Fibroblast of skin of abdomen (primary cell): Measurements from ENCODE around the gene SUN3.

Experiments used
- DNase-seq: peaks from one replicate; pipeline ENCODE4 v3.0.0-alpha.2; 2013

SUN3 gene

GRCh38 chr7:47978790-47979144, 50.1 kb downstream of the SUN3 start:
- DNase-seq = no peak

- no peak for DNase-seq
Measured at GRCh38 chr7:47973739-47974138, 55.2 kb downstream of the SUN3 start.

- no peak for DNase-seq
Measured at GRCh38 chr7:47970761-47971160, 58.1 kb downstream of the SUN3 start.

DNA sequence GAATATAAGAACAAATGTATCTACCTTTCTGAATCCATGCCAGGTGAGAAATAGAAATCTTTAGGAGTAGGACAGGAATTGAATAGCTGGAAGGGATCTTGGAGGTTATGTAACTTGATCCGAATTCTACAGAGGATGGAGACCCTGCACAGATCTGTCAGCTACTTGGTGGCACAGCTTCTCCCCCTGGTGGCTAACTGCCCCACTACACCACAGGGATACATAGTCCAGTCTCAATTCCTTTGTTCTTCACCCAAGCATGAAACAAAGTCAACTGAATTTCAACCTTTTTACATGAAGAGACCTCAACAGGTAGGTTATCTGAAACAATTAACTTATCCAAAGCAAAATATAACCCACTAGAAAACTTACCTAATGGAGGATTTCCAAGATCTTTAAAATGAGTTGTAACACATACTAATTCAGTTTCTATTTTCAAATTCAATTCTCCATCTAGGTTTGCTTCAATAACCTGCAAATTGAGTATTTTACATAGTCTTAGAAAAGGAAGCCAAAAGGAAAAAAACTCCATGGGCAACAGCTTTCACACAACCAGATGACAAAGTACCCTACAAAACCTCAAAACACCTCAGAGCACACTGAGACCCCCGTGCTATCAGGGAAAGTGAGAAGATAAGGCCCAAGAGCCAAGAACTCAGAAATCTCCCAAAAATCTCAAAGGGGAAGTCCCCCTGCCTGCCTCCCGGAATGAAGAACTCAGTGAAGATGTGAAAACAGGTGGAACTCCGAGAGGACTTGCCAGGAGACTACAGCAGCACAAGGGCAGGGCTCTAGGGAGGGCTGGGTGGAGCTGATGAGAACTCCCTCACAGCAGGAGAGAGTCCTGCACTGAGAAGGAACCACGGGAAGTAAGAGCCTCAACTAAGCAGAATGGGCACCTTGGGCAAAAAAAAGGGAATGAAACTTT, 59.8 kb downstream of the SUN3 start:
- DNase-seq = peak; percentile 67

- DNase-seq = peak; percentile 32
Measured at GRCh38 chr7:47967708-47968107, 61.2 kb downstream of the SUN3 start.

DNA sequence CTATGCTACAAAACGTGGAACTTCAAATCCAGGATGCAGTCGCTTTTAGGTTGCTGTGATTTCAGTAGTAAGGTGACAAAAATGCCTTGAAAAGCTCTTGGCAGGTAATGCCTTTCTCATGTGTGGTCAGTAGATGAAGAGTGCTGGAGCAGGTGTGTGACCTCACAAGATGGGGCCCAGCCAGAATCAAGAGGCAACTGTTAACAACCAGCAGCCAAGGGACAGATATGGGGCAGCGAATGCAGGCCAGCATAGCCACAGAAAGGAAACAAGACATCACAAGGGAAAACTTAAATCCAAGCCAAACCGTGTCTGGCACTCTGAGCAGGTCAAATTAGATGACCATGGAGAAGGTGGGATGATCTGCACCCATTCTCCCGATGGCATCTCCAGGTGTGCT, 61.8 kb downstream of the SUN3 start:
- DNase-seq = no peak

GRCh38 chr7:47965456-47965855, 63.5 kb downstream of the SUN3 start:
- no peak for DNase-seq

GRCh38 chr7:47962262-47962661, 66.6 kb downstream of the SUN3 start:
- no peak for DNase-seq

DNA sequence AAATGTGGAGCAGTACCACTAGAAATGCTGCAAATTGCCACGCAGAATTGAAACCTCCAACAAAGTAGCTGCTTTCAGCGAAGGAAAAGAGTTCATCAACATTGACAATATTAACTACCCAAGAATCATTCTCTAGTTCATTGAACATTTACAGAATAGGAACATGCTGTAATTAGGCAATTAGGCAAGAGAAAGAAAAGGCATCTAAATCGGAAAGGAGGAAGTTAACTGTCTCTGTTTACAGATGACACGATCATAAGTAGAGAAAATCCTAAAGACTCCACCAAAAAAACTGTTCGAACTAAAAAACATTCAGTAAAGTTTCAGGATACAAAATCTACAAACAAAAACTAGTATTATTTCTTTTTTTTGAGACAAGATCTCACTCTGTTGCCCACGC, 71.8 kb downstream of the SUN3 start:
- no peak for DNase-seq

DNA sequence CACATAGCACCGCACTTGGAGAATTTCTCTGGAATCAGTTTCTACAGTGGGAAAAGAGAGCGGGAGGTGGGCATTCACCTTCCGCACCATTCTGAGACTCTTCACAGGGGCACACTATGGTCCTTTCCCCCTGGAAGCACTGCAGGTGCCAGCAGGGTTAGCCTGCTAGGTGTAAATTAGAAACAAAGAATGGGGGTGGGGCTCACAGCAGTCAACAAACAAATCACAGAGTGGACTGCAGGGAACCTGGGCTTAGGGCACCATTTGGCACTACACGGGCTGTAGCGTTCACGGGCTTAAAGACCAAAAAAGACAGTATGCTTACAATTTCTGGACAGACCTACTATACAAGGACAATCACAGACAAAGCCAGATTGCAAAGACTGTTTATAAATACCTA, 72.7 kb downstream of the SUN3 start:
- no peak for DNase-seq

GRCh38 chr7:47954231-47954911, 74.5 kb downstream of the SUN3 start:
- DNase-seq = peak; percentile 71

GRCh38 chr7:47953822-47954221, 75.1 kb downstream of the SUN3 start:
- DNase-seq = no peak

GRCh38 chr7:47952224-47952623, 76.7 kb downstream of the SUN3 start:
- no peak for DNase-seq

DNA sequence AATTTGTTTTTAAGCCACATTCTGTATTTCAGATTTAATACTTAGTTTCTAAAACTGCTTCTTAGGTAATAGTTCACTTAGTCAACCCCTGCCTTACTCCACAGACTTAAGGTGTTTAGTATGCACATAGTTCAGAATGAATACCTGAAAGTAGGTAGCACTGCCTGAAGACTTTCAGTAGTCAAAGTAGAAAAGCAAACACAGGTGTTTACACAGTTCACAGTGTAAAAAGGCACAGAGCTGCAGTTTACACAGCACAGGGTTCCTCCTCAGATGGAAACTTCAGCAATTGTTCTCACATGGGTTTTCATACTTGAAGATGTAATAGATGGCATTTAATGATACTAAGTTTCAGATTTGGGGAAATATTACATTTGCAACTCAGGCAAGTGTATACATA, 77.5 kb downstream of the SUN3 start:
- DNase-seq = no peak

DNA sequence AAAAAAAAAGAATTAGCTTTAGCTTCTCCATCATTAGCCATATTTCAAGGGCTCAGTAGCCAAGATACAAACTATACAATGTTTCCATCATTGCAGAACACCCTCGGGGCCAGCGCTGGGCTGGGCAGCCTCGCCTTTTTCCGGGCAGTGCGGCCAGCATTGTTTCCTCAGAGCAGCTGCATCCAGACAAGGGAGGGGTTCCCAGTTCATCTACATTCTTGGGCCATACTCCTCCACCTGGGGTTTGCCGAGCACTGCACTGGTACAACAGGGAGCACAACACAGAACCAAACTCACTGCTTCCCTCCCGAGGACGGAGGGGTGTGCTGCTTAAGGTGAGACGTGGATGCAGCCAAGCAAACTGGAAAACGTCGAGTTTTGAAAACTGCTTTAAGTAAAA, 78.2 kb downstream of the SUN3 start:
- DNase-seq = no peak

DNA sequence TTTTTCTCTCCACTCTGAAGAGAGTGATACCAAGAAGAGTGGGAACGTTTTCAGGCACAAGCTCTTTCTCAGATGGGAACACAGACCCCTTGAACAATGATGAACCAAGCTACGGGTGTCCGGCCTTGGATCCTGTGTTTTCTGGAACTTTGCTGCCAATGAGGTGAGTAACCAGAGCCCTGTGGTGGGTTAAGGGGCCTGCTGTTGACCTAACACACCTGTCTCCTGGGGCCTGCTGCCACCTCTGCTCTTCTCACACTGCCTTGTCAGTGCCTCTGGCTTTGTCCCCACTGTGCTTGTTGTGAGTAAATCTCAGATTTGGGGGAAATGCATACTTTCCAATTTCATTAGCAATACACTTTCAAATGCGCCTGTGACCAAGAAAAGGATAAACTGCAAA, 79.2 kb downstream of the SUN3 start:
- no peak for DNase-seq

DNA sequence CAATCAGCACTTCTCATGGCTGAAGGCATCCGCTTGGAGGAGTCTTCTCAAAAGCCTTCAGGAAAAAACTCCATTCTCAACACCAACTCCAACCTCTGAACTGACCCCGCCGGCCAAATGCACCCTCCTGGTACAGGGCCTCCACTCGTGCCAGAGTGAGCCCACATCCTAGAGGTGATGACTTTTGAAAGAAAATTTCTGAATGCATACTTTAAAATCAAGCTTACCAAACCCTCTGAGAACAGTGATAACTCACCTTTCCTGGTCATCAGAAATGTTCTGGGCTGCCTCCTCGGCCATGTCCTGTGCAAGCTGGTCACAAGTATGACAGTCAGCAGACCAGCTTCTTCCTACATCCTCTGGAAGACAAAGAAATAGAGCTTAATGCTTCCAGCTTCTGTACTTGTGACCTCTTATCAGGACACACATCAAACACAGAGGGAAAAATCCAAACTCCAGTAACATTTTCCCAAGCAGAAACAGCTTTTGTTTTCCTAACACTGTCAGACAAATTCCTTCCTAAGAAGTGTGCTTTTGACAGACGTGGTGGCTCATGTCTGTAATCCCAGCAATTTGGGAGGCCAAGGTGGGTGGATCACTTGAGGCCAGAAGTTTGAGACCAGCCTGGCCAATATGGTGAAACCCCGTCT, 80.6 kb downstream of the SUN3 start, which contains the start of gene PKD1L1:
Gene PKD1L1, minus strand, starts transcription at position 326 of the 650 bp plus-strand sequence. Its CDS starts 26 bp downstream, at position 300.
- DNase-seq = no peak

GRCh38 chr7:47947355-47947749, 81.6 kb downstream of the SUN3 start:
- DNase-seq = no peak

DNA sequence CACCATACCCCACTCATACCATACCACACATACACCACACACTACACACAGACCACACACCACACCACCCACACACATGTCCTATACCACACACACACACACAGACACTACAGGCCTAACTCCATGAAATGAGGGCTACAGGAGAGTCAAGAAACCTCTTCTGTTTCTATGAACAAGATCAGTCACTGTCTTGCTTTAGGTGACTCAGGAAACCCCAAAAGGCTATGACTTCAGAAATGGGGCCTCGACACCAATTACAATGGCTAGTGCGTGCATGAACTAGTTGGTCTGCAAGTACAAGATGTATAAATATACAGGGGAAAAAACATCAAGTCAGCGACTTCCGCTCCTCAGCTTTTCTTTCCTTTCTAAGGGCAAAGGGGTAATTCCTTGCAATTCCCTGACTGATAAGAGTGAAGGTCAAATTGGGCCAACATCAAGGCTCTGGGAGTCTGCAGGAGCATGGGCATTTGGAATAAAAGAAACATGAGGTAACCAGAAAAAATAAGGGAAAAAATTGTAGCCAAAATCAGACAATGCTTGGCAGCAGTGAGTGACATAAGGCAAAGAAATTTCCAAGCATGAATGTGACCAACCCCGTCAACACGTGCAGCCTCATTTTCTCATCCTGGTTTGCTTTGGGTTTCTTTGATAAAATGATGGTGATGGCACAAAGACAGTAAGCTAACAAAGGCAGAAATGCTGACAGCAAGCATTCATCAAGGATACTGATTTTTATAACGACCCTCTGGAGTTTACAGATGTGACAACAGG, 82.1 kb downstream of the SUN3 start:
- no peak for DNase-seq

- peak; percentile 53 for DNase-seq
Measured at GRCh38 chr7:47945261-47946015, 83.5 kb downstream of the SUN3 start.

DNA sequence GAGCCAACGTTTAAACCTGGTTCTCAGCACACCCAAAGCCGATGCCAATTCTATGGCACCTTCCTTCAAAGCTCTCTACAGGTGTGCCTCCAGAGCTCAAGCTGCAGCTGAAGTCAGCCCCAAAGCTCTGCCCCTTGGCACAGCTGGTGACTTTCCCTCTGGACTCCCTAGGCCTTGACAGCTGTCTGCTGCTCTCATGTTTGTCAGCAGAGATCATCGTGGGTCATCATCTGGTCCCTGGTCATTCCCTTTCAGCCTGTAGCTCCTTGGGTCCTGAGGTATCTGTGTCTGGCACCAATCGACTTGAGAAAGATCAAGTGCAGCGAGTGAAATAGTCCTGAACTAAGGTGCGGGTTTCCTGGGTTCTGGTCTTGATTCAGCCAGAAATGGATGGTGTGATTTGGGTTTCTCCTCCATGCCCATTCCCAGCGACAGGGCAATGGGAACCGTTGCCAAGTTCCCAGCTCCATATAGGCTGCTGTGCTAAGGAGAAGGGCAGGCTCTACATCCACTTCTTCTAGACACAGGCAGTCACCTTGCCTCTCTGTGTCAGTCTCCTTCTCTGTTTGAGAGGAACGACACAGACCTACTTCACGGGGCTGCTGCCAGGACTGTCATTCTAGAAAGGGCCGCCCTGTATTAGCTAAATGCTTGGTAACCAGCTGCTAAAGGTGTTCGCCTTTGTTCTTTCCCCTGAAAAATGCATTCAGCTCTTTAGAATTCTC, 84.2 kb downstream of the SUN3 start:
- DNase-seq = no peak
